ENCODE data around the gene SRBD1.

DNA sequence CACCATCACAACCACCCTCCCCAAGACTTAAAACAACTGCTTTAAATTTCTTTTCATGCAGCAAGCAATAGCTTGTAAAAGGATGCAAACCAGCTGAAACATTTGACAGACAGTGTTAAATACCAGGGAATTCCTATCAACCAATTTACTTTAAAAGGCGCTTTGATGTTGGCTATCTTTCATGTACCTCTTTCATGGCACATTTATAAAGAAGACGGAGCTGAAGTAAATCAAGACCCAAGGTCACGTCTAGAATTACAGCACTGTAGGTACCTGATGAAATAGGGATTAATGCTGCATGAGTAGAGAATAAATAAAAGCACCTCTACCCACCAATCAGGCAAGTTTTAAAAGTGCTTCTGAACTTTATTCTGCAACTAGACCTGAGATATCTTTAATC is 78.9 kb downstream of the SRBD1 start:
- TF ChIP-seq, protein P1, sequence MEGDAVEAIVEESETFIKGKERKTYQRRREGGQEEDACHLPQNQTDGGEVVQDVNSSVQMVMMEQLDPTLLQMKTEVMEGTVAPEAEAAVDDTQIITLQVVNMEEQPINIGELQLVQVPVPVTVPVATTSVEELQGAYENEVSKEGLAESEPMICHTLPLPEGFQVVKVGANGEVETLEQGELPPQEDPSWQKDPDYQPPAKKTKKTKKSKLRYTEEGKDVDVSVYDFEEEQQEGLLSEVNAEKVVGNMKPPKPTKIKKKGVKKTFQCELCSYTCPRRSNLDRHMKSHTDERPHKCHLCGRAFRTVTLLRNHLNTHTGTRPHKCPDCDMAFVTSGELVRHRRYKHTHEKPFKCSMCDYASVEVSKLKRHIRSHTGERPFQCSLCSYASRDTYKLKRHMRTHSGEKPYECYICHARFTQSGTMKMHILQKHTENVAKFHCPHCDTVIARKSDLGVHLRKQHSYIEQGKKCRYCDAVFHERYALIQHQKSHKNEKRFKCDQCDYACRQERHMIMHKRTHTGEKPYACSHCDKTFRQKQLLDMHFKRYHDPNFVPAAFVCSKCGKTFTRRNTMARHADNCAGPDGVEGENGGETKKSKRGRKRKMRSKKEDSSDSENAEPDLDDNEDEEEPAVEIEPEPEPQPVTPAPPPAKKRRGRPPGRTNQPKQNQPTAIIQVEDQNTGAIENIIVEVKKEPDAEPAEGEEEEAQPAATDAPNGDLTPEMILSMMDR (IDR thresholded peaks at IDR 0.05), result no peak
- TF ChIP-seq POLR2A (IDR thresholded peaks at IDR 0.05; ENCODE audit: low read depth), result no peak
- no peak for TF ChIP-seq POLR2AphosphoS5 (IDR thresholded peaks at IDR 0.05)

Measured in esophagus muscularis mucosa (tissue), 3 donors.